ENCODE measurements around the gene NHS. TPM values are rescaled to one million over a fixed set of nuclear protein-coding genes. Genes with fewer than 3 reads are reported as not detected.

NHS gene
- total RNA-seq, 1 donor from 2014 or later, result 12.1 TPM

- Histone ChIP-seq H3K79me2 (ENCODE audit: low read depth) (no peaks in the 10 kb centered on the region), H2AFZ (replicated peaks) (no peak overlapping the region), H3K36me3 (no peaks in the 10 kb centered on the region), H3K4me3 (no peak overlapping the region), H3K27me3 (no peaks in the 10 kb centered on the region), H3K9ac (no peak overlapping the region), H3K9me3 (ENCODE audit: low read depth) (peaks cover 4% of the 10 kb centered on the region), H3K27ac (no peak overlapping the region), H3K4me1 (no peaks in the 10 kb centered on the region), H3F3A (ENCODE audit: low read depth) (no peaks in the 10 kb centered on the region), H3K4me2 (no peak overlapping the region), H4K20me1 (ENCODE audit: low read depth) (no peaks in the 10 kb centered on the region)
- Mint-ChIP-seq H3K36me3 (no peaks in the 10 kb centered on the region), H3K4me1 (peaks cover 3% of the 10 kb centered on the region), H3K4me3 (no peak overlapping the region), H3K27me3 (ENCODE audit: insufficient read depth, low read depth) (no peaks in the 10 kb centered on the region), H3K9me3 (peaks cover 6% of the 10 kb centered on the region), H3K27ac (no peak overlapping the region)
- no peak for DNase-seq (ENCODE audit: low spot score)
- TF ChIP-seq EZH2 (IDR thresholded peaks at IDR 0.05), result no peak
- TF ChIP-seq EZH2phosphoT487 (IDR thresholded peaks at IDR 0.05), result no peak
These were observed 19.0 kb upstream of the NHS start for GRCh38 chrX:17355976-17356375.

- Mint-ChIP-seq H3K27ac (no peak overlapping the region), H3K9me3 (no peaks in the 10 kb centered on the region), H3K36me3 (no peaks in the 10 kb centered on the region), H3K27me3 (ENCODE audit: insufficient read depth, low read depth) (peaks cover 2% of the 10 kb centered on the region), H3K4me3 (no peak overlapping the region), H3K4me1 (peaks cover 3% of the 10 kb centered on the region)
- DNase-seq (ENCODE audit: low spot score), result no peak
- Histone ChIP-seq H3F3A (ENCODE audit: low read depth) (no peaks in the 10 kb centered on the region), H3K4me3 (no peak overlapping the region), H3K9ac (no peak overlapping the region), H3K79me2 (ENCODE audit: low read depth) (no peaks in the 10 kb centered on the region), H3K9me3 (ENCODE audit: low read depth) (peaks cover 7% of the 10 kb centered on the region), H3K4me1 (no peaks in the 10 kb centered on the region), H3K4me2 (no peak overlapping the region), H2AFZ (replicated peaks) (no peak overlapping the region), H3K27ac (no peak overlapping the region), H3K36me3 (no peaks in the 10 kb centered on the region), H4K20me1 (ENCODE audit: low read depth) (no peaks in the 10 kb centered on the region), H3K27me3 (no peaks in the 10 kb centered on the region)
- TF ChIP-seq EZH2phosphoT487 (IDR thresholded peaks at IDR 0.05) (no peak), EZH2 (IDR thresholded peaks at IDR 0.05) (no peak), CTCF (IDR thresholded peaks at IDR 0.05) (no peak)
These were observed 15.5 kb upstream of the NHS start for GRCh38 chrX:17359500-17359899.

GRCh38 chrX:17361620-17362019 lies 13.4 kb upstream of the NHS start:
- Histone ChIP-seq H3K27me3 (no peaks in the 10 kb centered on the region), H3K36me3 (no peaks in the 10 kb centered on the region), H3K9me3 (ENCODE audit: low read depth) (peaks cover 12% of the 10 kb centered on the region), H3K9ac (no peak overlapping the region), H3K27ac (no peak overlapping the region), H3K4me2 (no peak overlapping the region), H2AFZ (replicated peaks) (no peak overlapping the region), H3K4me3 (no peak overlapping the region), H4K20me1 (ENCODE audit: low read depth) (no peaks in the 10 kb centered on the region), H3F3A (ENCODE audit: low read depth) (no peaks in the 10 kb centered on the region), H3K79me2 (ENCODE audit: low read depth) (no peaks in the 10 kb centered on the region), H3K4me1 (no peaks in the 10 kb centered on the region)
- peak; percentile 26 for DNase-seq (ENCODE audit: low spot score)
- Mint-ChIP-seq H3K4me1 (peaks cover 3% of the 10 kb centered on the region), H3K27ac (no peak overlapping the region), H3K27me3 (ENCODE audit: insufficient read depth, low read depth) (peaks cover 2% of the 10 kb centered on the region), H3K36me3 (no peaks in the 10 kb centered on the region), H3K9me3 (no peaks in the 10 kb centered on the region), H3K4me3 (no peak overlapping the region)
- TF ChIP-seq EZH2phosphoT487 (IDR thresholded peaks at IDR 0.05) (no peak), CTCF (IDR thresholded peaks at IDR 0.05) (peak; percentile 47), EZH2 (IDR thresholded peaks at IDR 0.05) (no peak)

- no peak overlapping the region for H3K27ac Mint-ChIP-seq
- H3K27me3 Mint-ChIP-seq (ENCODE audit: insufficient read depth, low read depth), result peaks cover 2% of the 10 kb centered on the region
- no peak overlapping the region for H3K4me2 ChIP-seq
- no peak overlapping the region for H3K9ac ChIP-seq
- no peak overlapping the region for H3K27ac ChIP-seq
- no peaks in the 10 kb centered on the region for H3K4me1 ChIP-seq
- H3K27me3 ChIP-seq, result no peaks in the 10 kb centered on the region
- no peak for DNase-seq (ENCODE audit: low spot score)
- H3K4me1 Mint-ChIP-seq, result no peaks in the 10 kb centered on the region
- no peak overlapping the region for H3K4me3 ChIP-seq
- no peaks in the 10 kb centered on the region for H3K79me2 ChIP-seq (ENCODE audit: low read depth)
- no peak for TF ChIP-seq EZH2 (IDR thresholded peaks at IDR 0.05)
- H3K9me3 ChIP-seq (ENCODE audit: low read depth), result peaks cover 8% of the 10 kb centered on the region
- H2AFZ ChIP-seq (replicated peaks), result no peak overlapping the region
- H3K36me3 ChIP-seq, result no peaks in the 10 kb centered on the region
- no peaks in the 10 kb centered on the region for H4K20me1 ChIP-seq (ENCODE audit: low read depth)
- no peak overlapping the region for H3K4me3 Mint-ChIP-seq
- H3K9me3 Mint-ChIP-seq, result no peaks in the 10 kb centered on the region
- H3F3A ChIP-seq (ENCODE audit: low read depth), result no peaks in the 10 kb centered on the region
- H3K36me3 Mint-ChIP-seq, result no peaks in the 10 kb centered on the region
These were observed 7.0 kb upstream of the NHS start for GRCh38 chrX:17368002-17368401.

Data from neural progenitor cell (in vitro differentiated cells).